ENCODE measurements around the gene SLC43A2. TPM values are rescaled to one million over a fixed set of nuclear protein-coding genes. Genes with fewer than 3 reads are reported as not detected.
A peak's percentile ranks its signal among the peaks of the same experiment; 100 is the strongest.

The SLC43A2 gene
- total and polyA plus RNA-seq, 2 donors (not counting 3 experiments of a cell fraction or from before 2014, with no cell fraction given) = 41.7 to 52.0 TPM

DNA sequence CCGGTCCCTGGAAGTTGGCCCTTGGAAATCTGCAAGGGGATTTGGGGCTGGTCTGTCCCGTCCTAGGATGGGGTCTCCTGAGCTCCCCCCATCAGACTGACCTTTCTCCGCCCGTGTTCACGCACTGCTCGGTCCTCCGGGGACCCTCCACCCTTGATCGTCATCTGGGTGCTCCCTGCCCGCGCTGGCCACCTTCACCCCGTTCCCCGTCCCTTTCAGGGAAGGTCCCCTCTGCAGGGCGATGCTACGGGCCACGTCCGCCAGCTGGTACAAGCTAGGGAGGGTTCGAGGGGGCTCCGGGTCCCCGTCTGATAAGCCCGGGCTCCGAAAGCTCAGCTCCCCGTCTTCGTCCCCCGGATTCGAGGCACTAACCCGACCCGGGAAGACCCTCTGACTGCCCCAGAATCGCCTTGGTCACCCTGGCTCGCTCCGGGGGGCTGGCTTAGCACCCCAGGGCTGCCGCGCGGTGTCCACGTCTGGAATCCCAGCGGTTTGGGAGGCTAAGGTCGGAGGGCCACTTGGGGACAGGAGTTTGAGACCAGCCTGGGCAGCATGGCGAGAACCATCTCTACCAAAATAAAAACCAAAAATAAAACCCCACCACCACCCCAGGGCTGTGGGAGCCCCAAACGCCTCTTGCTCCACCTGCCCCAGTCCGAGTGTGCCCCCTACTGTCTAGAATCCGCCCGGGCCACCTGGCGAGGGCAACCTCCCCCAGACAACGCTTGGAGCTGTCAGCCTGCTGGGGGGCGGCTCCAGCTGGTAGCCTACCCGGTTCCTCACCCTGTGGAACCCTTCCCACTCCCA is 1.1 kb upstream of the SLC43A2 start:
- DNase-seq (ENCODE audit: low read depth, low spot score) (peak; percentile 66), FAIRE-seq (peak; percentile 84)
- H2AFZ ChIP-seq (ENCODE audit: low read depth, low read length) = peak overlapping the region; percentile 68
- POLR2A ChIA-PET = interaction anchor here (1.8 kb wide), 1 partner anchor 55 kb away, joined by 7 read pairs; no protein-coding TSS in a partner anchor
- H4K20me1 ChIP-seq (replicated peaks; ENCODE audit: control insufficient read depth, extremely low read depth, insufficient read depth, low read length) = no peaks in the 10 kb centered on the region
- H3K79me2 ChIP-seq (ENCODE audit: control insufficient read depth, insufficient read depth, low read length) = peaks cover 12% of the 10 kb centered on the region
- CTCF ChIA-PET = interaction anchor here (0.5 to 10.0 kb wide), 32 partner anchors 9 to 372 kb away, joined by 3 to 459 read pairs (median 4); partner anchors contain the start of genes INPP5K, PITPNA, RILP and SCARF1
- intact Hi-C loops (cut with micrococcal nuclease) = loop anchor here (1.0 to 5.0 kb wide), 5 partner anchors 17 to 372 kb away; partner anchors contain the start of gene TRARG1
- no TSS peak for BruUV-seq (replicated peaks)
- peaks cover 32% of the 10 kb centered on the region for H3K4me1 ChIP-seq (ENCODE audit: control insufficient read depth, extremely low read depth, insufficient read depth, low read length)
- TF ChIP-seq, protein P1, sequence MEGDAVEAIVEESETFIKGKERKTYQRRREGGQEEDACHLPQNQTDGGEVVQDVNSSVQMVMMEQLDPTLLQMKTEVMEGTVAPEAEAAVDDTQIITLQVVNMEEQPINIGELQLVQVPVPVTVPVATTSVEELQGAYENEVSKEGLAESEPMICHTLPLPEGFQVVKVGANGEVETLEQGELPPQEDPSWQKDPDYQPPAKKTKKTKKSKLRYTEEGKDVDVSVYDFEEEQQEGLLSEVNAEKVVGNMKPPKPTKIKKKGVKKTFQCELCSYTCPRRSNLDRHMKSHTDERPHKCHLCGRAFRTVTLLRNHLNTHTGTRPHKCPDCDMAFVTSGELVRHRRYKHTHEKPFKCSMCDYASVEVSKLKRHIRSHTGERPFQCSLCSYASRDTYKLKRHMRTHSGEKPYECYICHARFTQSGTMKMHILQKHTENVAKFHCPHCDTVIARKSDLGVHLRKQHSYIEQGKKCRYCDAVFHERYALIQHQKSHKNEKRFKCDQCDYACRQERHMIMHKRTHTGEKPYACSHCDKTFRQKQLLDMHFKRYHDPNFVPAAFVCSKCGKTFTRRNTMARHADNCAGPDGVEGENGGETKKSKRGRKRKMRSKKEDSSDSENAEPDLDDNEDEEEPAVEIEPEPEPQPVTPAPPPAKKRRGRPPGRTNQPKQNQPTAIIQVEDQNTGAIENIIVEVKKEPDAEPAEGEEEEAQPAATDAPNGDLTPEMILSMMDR (IDR thresholded peaks at IDR 0.05; ENCODE audit: extremely low read depth in 1 of 2, insufficient read depth in 1 of 2, low read depth in 1 of 2, low read length in 2 of 2) = peak; percentile 62 to 79
- no peak for TF ChIP-seq MYC (IDR thresholded peaks at IDR 0.05; ENCODE audit: low read depth, low read length)
- peak; percentile 39 for TF ChIP-seq POLR2A (IDR thresholded peaks at IDR 0.05; ENCODE audit: low read depth, low read length)
- peak; percentile 43 for TF ChIP-seq POLR2AphosphoS5 (IDR thresholded peaks at IDR 0.05; ENCODE audit: insufficient read depth, low read depth, low read length)
- TF ChIP-seq GATA2 (IDR thresholded peaks at IDR 0.05; ENCODE audit: insufficient read depth, insufficient read length, low read depth, low read length) = no peak
- peak overlapping the region; percentile 53 for H3K27ac ChIP-seq (ENCODE audit: insufficient read depth, low read depth, low read length)
- dilution Hi-C loops (cut with MboI; ENCODE audit: extremely low pct_ligation_motif_present, low sequenced_read_pairs) = no loop called here
- H3K9ac ChIP-seq (replicated peaks; ENCODE audit: extremely low read depth, insufficient read depth, low read length) = peak overlapping the region; percentile 73
- peak overlapping the region; percentile 53 for H3K4me2 ChIP-seq (ENCODE audit: insufficient read depth, low read length)
- H3K9me3 ChIP-seq (replicated peaks; ENCODE audit: control insufficient read depth, insufficient read depth, low read length) = no peaks in the 10 kb centered on the region
- H3K9me1 ChIP-seq (replicated peaks; ENCODE audit: control insufficient read depth, extremely low read depth, insufficient read depth, low read length) = no peaks in the 10 kb centered on the region
- peaks cover 0 to 4% of the 10 kb centered on the region in 2 experiments for H3K36me3 ChIP-seq (ENCODE audit: control insufficient read depth in 2 of 2, extremely low read depth in 1 of 2, insufficient read depth in 2 of 2, low read length in 2 of 2)
- no peaks in the 10 kb centered on the region for H3K27me3 ChIP-seq (ENCODE audit: control insufficient read depth in 2 of 2, insufficient read depth in 2 of 2, low read length in 2 of 2)
- peak overlapping the region; percentile 31 to 87 (median 35) for H3K4me3 ChIP-seq (replicated peaks in 1 of 3; ENCODE audit: insufficient read depth in 1 of 3, low read depth in 1 of 3, low read length in 3 of 3)

Measured in endothelial cell of umbilical vein (primary cell).